ELR (cell line): ENCODE results near the gene C19orf53.

Experiments
- DNase-seq: peaks from one replicate; pipeline ENCODE4 v3.0.0-alpha.2; 2015; ENCODE audit warnings: low read depth

Gene C19orf53

GRCh38 chr19:13774217-13775191, at the start of gene C19orf53:
TSS of gene C19orf53 (plus strand) at chr19:13774456. CDS start at chr19:13774478, 22 bp downstream.
- peak; percentile 95 for DNase-seq

DNA sequence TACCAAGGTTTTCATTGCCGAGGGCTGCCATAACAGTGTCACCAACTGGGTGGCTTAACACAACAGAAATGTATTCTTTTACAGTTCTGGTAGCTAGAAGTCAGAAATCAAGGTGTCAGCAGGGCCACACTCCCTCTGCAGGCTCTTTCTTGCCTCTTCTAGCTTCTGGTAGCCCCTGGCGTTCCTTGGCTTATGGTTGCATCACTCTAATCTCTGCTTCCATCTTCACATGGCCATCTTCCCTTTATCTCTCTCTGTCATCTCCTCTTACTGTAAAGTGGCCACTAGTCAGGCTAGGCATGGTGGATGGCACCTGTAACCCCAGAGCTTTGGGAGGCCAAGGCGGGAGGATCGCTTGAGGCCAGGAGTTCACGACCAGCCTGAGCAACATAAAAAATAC, 47.9 kb upstream of the C19orf53 start:
- no peak for DNase-seq

DNA sequence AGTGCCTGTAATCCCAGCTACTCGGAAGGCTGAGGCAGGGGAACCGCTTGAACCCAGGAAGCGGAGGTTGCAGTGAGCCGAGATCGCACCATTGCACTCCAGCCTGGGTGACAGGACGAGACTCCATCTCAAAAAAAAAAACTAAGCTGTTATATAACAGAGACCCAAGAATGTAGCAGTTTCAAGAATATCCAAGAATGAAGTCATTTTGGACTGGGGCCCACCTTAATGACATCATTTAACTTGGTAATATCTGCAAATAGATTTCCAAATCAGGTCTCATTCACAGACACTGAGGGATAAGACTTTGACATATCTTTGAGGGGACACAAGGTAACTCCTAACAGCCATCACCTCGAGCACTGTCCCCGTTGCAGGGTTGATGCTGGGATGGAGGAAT, 46.5 kb upstream of the C19orf53 start:
- DNase-seq, result peak; percentile 27

GRCh38 chr19:13729859-13730258, 44.4 kb upstream of the C19orf53 start:
- no peak for DNase-seq

- DNase-seq, result peak; percentile 99
Measured at GRCh38 chr19:13731147-13731964, 42.9 kb upstream of the C19orf53 start.

GRCh38 chr19:13732337-13732736, 41.9 kb upstream of the C19orf53 start:
- no peak for DNase-seq

DNA sequence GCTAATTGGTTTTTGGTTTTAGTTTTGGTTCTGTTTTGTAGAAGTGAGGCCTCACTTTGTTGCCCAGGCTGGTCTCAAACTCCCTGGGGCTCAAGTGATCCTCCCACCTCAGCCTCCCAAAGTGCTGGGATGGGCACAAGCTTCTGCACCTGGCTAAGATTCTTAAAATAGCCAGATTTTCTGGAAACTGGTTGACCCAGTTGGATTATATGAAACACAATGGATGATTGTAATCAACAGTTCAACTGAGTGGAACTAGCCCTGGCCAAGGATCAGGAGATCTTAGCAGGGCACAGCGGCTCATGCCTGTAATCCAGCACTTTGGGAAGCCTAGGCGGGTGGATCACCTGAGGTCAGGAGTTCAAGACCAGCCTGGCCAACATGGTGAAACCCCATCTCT, 39.5 kb upstream of the C19orf53 start:
- no peak for DNase-seq

GRCh38 chr19:13738073-13738472, 36.2 kb upstream of the C19orf53 start:
- no peak for DNase-seq

GRCh38 chr19:13741893-13742292, 32.4 kb upstream of the C19orf53 start:
- no peak for DNase-seq

GRCh38 chr19:13742756-13743155, 31.5 kb upstream of the C19orf53 start:
- peak; percentile 78 for DNase-seq

DNA sequence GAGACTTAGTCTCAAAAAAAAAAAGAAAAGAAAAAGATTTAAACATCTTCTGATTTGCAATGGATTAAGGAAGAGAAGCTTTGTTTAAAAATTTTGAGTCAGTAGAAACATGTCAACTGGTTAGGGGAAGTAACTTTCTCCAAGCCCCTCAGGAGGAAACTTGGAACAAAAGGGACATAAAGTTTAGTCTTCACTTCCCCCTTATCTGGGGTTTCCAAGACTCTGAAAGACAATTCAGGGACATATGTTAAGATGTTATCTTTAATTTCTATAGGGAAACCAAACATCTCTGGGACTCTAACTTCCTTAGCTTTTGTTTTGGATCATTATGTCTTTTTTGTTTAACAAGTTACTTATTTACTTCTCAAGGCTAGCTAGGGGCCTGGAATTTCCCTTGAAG, 30.1 kb upstream of the C19orf53 start:
- DNase-seq, result no peak

GRCh38 chr19:13747098-13747453, 27.2 kb upstream of the C19orf53 start:
- no peak for DNase-seq

DNA sequence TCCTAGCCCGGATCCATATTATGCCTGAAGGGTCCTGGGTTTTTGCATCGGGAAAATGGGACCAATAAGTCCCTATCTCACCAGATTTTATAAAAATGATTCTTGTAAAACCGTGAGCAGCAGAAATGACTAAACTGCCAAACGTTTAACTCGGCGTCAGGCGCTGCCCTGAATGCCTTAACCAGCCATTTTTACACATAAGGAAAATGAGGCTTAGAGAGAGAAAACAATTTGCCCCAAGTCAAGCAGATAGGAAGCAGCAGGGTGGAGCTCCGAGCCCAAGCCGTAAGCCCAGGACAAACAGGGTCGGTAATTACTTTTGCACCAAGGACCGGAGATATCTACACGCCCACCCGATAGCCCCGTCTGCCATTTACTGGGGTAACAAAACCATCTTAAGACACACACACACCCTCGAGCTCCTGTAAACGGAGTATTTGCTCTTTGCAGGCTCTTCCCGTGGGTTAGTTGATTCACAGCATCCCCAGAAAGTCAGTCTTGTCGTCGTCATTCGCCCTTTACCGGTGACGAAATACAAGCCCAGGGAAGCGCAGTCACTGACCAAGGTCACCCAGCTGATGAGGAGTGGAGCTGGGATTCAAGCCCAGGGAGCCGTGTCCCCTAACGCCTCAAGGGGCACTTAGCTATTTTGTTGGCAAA, 26.0 kb upstream of the C19orf53 start:
- DNase-seq, result peak; percentile 68

- no peak for DNase-seq
Measured at GRCh38 chr19:13751436-13751835, 22.8 kb upstream of the C19orf53 start.

- peak; percentile 56 for DNase-seq
Measured at GRCh38 chr19:13753622-13754021, 20.6 kb upstream of the C19orf53 start.

GRCh38 chr19:13756210-13756609, 18.0 kb upstream of the C19orf53 start:
- no peak for DNase-seq

DNA sequence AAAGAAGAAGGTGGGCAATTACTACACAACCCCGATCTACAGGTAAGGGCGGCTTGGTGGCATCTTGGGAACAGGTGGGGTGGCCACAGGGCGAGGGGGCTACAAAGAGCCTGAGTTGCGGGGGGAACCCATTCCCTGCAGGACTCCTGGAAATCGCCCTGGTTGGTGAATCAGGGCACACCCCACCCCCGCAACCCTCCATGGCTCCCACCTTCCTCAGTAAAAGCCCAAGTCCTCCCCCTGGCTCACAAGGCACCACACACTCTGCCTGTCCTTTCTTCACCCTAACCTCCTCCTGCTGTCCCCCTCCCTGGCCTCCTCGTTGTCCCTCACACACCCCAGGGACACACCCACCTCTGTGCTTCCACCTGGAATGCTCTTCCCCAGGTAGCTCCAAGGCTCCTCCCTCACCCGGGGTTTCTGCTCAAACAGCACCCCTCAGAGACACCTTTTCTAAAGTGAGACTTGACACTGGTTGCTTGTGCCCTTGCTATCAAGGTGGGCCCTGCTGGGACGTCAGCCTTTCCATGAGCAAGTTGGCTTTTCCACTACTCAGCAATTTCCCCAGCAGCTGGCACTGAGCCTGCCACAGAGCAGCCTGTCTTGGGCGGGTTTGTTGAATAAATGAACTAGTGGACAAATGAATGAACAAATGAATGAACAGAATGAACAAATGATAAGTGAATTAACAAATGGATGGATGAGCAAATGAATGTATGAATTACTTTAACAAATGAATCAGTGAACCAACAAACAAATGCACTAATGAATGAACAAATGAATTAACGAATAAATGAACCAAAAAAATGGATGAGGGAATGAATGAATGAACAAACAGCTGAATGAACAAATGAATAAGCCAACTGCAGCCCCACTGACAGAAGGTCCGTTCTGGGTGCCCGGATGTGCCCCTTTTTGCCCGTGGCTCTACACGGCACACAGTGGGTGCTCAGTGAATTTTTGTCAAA, 16.2 kb upstream of the C19orf53 start:
- DNase-seq, result no peak

- DNase-seq, result no peak
Measured at GRCh38 chr19:13758795-13759194, 15.5 kb upstream of the C19orf53 start.

- no peak for DNase-seq
Measured at GRCh38 chr19:13761423-13761822, 12.8 kb upstream of the C19orf53 start.

GRCh38 chr19:13762635-13763235, 11.5 kb upstream of the C19orf53 start:
- DNase-seq, result no peak

GRCh38 chr19:13763265-13763664, 11.0 kb upstream of the C19orf53 start:
- DNase-seq, result no peak
